ENCODE results near the gene ATP1A4.

Gene ATP1A4

GRCh38 chr1:160178731-160179130, 27.3 kb downstream of the ATP1A4 start:
- no peak for DNase-seq

- DNase-seq = no peak
Observed at GRCh38 chr1:160179336-160179735, 27.9 kb downstream of the ATP1A4 start.

- no peak for DNase-seq
Observed at GRCh38 chr1:160186246-160186645, 34.8 kb downstream of the ATP1A4 start.

GRCh38 chr1:160186729-160187128, 35.3 kb downstream of the ATP1A4 start:
- DNase-seq = no peak

GRCh38 chr1:160187407-160187806, 36.0 kb downstream of the ATP1A4 start:
- no peak for DNase-seq

GRCh38 chr1:160188341-160188740, 36.9 kb downstream of the ATP1A4 start:
- no peak for DNase-seq

- no peak for DNase-seq
Observed at GRCh38 chr1:160189649-160190625, 38.5 kb downstream of the ATP1A4 start, which contains the start of gene CASQ1. TSS of gene CASQ1 (plus strand) at chr1:160190575. CDS start at chr1:160190752, 177 bp downstream.

- DNase-seq = no peak
Observed at GRCh38 chr1:160191756-160192155, 40.4 kb downstream of the ATP1A4 start.

- DNase-seq = no peak
Observed at GRCh38 chr1:160192234-160192633, 40.8 kb downstream of the ATP1A4 start.

GRCh38 chr1:160193091-160193819, 41.9 kb downstream of the ATP1A4 start:
- DNase-seq = peak; percentile 67 to 81

GRCh38 chr1:160193832-160194736, 42.7 kb downstream of the ATP1A4 start:
- no peak for DNase-seq

GRCh38 chr1:160194737-160195059, 43.3 kb downstream of the ATP1A4 start:
- DNase-seq = no peak

GRCh38 chr1:160196143-160196542, 44.7 kb downstream of the ATP1A4 start:
- DNase-seq = no peak

- DNase-seq = no peak
Observed at GRCh38 chr1:160197231-160197630, 45.8 kb downstream of the ATP1A4 start.

- DNase-seq = no peak
Observed at GRCh38 chr1:160200786-160201185, 49.4 kb downstream of the ATP1A4 start.

- DNase-seq = no peak
Observed at GRCh38 chr1:160204526-160205241, 53.3 kb downstream of the ATP1A4 start.

- peak; percentile 69 to 76 for DNase-seq
Observed at GRCh38 chr1:160205242-160206035, 54.0 kb downstream of the ATP1A4 start, which contains the start of gene PEA15. TSS of gene PEA15 (plus strand) at chr1:160205384. CDS start at chr1:160211545, 6,161 bp downstream.

GRCh38 chr1:160206036-160206389, 54.6 kb downstream of the ATP1A4 start:
- DNase-seq = peak; percentile 48 to 78

- DNase-seq = no peak
Observed at GRCh38 chr1:160206421-160207117, 55.2 kb downstream of the ATP1A4 start.

- DNase-seq = no peak
Observed at GRCh38 chr1:160207118-160207650, 55.8 kb downstream of the ATP1A4 start.

Data from stimulated activated CD4-positive, alpha-beta T cell treated with anti-CD3 and anti-CD28 coated beads, Interleukin-4, amount 100 ng/mL, for 4 hours (primary cell).